ENCODE results near the gene ITGA4. TPM values are rescaled to one million over a fixed set of nuclear protein-coding genes. Genes with fewer than 3 reads are reported as not detected.

ITGA4 gene
- total RNA-seq, 6 experiments from 2014 or later: 21.0 to 33.5 (median 30.4) TPM

DNA sequence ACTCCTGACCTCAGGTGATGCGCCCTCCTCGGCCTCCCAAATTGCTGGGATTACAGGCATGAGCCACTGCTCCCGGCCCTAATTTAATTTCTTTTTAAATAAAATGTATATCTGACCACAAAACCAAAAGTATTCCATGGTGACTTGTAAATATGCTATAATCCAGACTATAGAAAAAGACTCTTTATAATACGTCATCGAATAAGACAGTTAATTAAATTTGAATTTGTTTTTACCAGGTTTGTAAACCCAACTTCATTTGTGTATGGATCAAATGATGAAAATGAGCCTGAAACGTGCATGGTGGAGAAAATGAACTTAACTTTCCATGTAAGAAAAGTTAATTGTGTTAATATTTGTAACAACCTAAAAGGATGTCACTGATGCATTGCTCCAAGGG is 69.9 kb downstream of the ITGA4 start:
- DNase-seq: no peak
- Mint-ChIP-seq H3K36me3 (ENCODE audit: low read depth) (peaks cover 10% of the 10 kb centered on the region), H3K4me3 (no peak overlapping the region), H3K27ac (no peak overlapping the region), H3K27me3 (ENCODE audit: insufficient read depth) (no peaks in the 10 kb centered on the region), H3K4me1 (ENCODE audit: low read depth) (no peaks in the 10 kb centered on the region), H3K9me3 (no peaks in the 10 kb centered on the region)
- TF ChIP-seq, protein P1, sequence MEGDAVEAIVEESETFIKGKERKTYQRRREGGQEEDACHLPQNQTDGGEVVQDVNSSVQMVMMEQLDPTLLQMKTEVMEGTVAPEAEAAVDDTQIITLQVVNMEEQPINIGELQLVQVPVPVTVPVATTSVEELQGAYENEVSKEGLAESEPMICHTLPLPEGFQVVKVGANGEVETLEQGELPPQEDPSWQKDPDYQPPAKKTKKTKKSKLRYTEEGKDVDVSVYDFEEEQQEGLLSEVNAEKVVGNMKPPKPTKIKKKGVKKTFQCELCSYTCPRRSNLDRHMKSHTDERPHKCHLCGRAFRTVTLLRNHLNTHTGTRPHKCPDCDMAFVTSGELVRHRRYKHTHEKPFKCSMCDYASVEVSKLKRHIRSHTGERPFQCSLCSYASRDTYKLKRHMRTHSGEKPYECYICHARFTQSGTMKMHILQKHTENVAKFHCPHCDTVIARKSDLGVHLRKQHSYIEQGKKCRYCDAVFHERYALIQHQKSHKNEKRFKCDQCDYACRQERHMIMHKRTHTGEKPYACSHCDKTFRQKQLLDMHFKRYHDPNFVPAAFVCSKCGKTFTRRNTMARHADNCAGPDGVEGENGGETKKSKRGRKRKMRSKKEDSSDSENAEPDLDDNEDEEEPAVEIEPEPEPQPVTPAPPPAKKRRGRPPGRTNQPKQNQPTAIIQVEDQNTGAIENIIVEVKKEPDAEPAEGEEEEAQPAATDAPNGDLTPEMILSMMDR (IDR thresholded peaks at IDR 0.05): no peak

DNA sequence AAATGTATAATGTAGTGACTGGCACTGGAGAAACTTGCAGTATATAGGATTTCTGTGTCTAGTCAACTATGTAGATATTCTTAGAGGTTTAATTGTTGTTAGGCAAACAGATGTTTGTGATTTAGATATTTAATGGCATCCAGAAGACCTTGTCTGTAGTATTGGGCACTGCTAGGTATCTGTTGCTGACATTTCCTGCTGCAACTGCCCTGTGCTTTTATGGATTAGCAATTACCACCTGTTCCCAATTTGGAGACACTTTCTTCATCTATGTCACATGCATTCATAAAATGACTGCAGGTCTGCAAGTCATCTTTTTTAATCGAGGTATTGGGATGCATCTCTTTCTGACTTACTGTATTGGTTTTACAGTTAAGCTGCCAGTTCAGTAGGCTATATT is 71.3 kb downstream of the ITGA4 start:
- TF ChIP-seq, protein P1 (IDR thresholded peaks at IDR 0.05): no peak
- Mint-ChIP-seq H3K27me3 (ENCODE audit: insufficient read depth) (no peaks in the 10 kb centered on the region), H3K36me3 (ENCODE audit: low read depth) (peaks cover 16% of the 10 kb centered on the region), H3K27ac (no peak overlapping the region), H3K4me1 (ENCODE audit: low read depth) (no peaks in the 10 kb centered on the region), H3K9me3 (no peaks in the 10 kb centered on the region), H3K4me3 (no peak overlapping the region)
- DNase-seq: no peak

DNA sequence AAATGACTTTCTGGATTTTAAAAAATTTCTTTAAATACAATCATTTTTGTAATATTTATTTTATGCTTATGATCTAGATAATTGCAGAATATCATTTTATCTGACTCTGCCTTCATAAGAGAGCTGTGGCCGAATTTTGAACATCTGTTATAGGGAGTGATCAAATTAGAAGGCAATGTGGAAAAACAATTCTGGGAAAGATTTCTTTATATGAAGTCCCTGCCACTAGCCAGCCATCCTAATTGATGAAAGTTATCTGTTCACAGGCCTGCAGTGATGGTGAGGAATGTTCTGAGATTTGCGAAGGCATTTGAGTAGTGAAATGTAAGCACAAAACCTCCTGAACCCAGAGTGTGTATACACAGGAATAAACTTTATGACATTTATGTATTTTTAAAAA is 79.5 kb downstream of the ITGA4 start:
- Mint-ChIP-seq H3K27ac (no peak overlapping the region), H3K4me3 (no peak overlapping the region), H3K27me3 (ENCODE audit: insufficient read depth) (no peaks in the 10 kb centered on the region; the same call in 1 of the 2 replicates), H3K36me3 (ENCODE audit: low read depth) (peaks cover 26% of the 10 kb centered on the region), H3K9me3 (no peaks in the 10 kb centered on the region), H3K4me1 (ENCODE audit: low read depth) (peaks cover 5% of the 10 kb centered on the region; the same call in 1 of the 2 replicates)
- TF ChIP-seq, protein P1 (IDR thresholded peaks at IDR 0.05): no peak
- no peak for DNase-seq

DNA sequence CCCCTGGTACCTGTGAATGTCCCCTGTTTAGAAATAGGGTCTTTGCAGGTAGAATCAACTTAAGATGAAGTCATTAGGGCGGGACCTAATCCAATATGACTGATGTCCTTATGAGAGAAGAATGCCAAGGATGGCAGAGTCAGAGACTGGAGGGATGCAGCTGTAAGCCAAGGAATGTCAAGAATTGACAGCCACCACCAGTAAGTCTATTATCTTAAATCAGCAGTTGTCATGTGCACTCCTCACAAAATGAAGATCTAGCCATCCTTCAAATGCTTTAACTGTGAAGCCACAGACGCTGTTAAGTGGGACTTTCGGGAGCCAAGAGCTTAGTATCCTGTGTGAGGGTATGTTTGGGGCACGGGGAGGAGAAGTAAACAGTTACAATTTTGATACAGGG is 83.2 kb downstream of the ITGA4 start:
- H3K4me3 Mint-ChIP-seq: no peak overlapping the region
- peaks cover 2% of the 10 kb centered on the region for H3K27me3 Mint-ChIP-seq (ENCODE audit: insufficient read depth)
- TF ChIP-seq, protein P1 (IDR thresholded peaks at IDR 0.05): no peak
- peaks cover 15% of the 10 kb centered on the region for H3K36me3 Mint-ChIP-seq (ENCODE audit: low read depth)
- peaks cover 8% of the 10 kb centered on the region for H3K4me1 Mint-ChIP-seq (ENCODE audit: low read depth)
- H3K9me3 Mint-ChIP-seq: no peaks in the 10 kb centered on the region
- DNase-seq: no peak
- no peak overlapping the region for H3K27ac Mint-ChIP-seq

DNA sequence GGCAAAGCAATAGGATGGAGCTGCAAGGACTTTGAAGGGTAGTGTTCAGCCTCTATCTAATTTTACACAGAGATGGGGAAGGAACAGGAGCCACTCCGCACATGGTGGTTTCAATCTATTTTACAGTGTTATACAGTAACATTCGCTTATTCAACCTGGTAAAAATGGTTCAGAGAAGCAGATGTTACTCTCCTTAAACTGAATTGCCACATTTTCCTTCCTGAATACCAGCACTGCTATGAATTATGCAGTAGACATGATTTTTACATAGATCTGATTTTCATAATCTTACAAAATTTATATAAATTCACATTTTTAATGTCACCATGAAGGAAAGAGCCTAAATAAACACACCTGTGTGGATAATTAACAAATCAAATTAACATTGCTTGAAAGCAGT is 85.0 kb downstream of the ITGA4 start:
- Mint-ChIP-seq H3K27me3 (ENCODE audit: insufficient read depth) (peaks cover 2% of the 10 kb centered on the region), H3K27ac (no peak overlapping the region), H3K9me3 (no peaks in the 10 kb centered on the region), H3K4me3 (no peak overlapping the region), H3K4me1 (ENCODE audit: low read depth) (peaks cover 26% of the 10 kb centered on the region), H3K36me3 (ENCODE audit: low read depth) (peaks cover 15% of the 10 kb centered on the region)
- TF ChIP-seq, protein P1 (IDR thresholded peaks at IDR 0.05): no peak
- DNase-seq: no peak

DNA sequence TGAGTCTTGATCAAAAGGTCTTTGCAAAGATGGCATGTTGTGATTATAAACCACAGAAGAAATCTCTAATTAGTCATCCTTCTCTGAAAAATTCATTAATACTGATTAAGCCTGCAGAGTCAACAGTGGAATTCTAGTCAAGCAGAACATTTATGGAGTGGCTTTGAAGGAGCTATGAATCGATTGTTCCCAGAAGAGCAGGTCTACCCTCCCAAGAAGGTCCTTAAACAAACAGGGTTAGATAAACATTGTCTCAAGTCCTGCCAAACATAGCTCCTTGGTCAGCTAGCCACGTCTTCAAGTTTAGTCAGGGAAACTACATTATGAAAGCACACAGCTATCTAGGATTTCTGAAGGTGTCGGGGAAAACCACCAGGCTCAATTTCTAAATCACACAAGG is 88.9 kb downstream of the ITGA4 start:
- Mint-ChIP-seq H3K27ac (peak overlapping the region; percentile 2; the same call in 1 of the 2 replicates), H3K4me3 (peak overlapping the region; percentile 37), H3K4me1 (ENCODE audit: low read depth) (peaks cover 20% of the 10 kb centered on the region), H3K9me3 (no peaks in the 10 kb centered on the region), H3K36me3 (ENCODE audit: low read depth) (peaks cover under 1% of the 10 kb centered on the region; the same call in 1 of the 2 replicates), H3K27me3 (ENCODE audit: insufficient read depth) (peaks cover 4% of the 10 kb centered on the region)
- TF ChIP-seq, protein P1 (IDR thresholded peaks at IDR 0.05): no peak
- DNase-seq: peak; percentile 56

All from HFFc6 (cell line).